Esophagus squamous epithelium (tissue), 4 donors: ENCODE results near the gene GIMAP7.

Experiments used
- CTCF ChIP-seq, 6 experiments: fragments of 450-650 bp in 4 of 6; fragments of 200-600 bp in 2 of 6; sonication (generic) in 2 of 6; IDR thresholded peaks; one replicate each; pipeline ENCODE4 v1.5.1; 2016 to 2019; ENCODE audit warnings: antibody characterized with exemption in 6 of 6, mild to moderate bottlenecking in 4 of 6, moderate library complexity in 4 of 6
- POLR2A ChIP-seq, 4 donors: fragments of 450-650 bp; IDR thresholded peaks; one replicate each; pipeline ENCODE4 v1.6.1; 2017; ENCODE audit warnings: antibody characterized with exemption in 4 of 4, mild to moderate bottlenecking in 4 of 4, moderate library complexity in 3 of 4

- TF ChIP-seq CTCF (IDR thresholded peaks at IDR 0.05), result no peak
- no peak for TF ChIP-seq POLR2A (IDR thresholded peaks at IDR 0.05)
Observed at GRCh38 chr7:150562919-150563318, 48.2 kb downstream of the GIMAP7 start.
